Mesendoderm (in vitro differentiated cells): Measurements from ENCODE around the gene EMC1.
"Not testable (repeated sequence)": the region's sequence is repeated elsewhere in the genome, so short reads cannot be mapped to it uniquely, and the experiment has no call there.

Experiments
- DNase-seq: peaks from one replicate; pipeline ENCODE4 v3.0.0; 2013
- H2AK5ac ChIP-seq: 2 replicates; pipeline ENCODE4 v1.6.1; 2013; ENCODE audit warnings: low read length, inconsistent platforms
- H2BK120ac ChIP-seq: 2 replicates; pipeline ENCODE4 v1.6.1; 2013; ENCODE audit warnings: low read depth, mild to moderate bottlenecking, low read length, moderate library complexity, mixed read lengths
- H2BK15ac ChIP-seq: replicated peaks from 2 replicates; pipeline ENCODE4 v1.6.1; 2013; ENCODE audit warnings: low read depth, mild to moderate bottlenecking, moderate library complexity
- H2BK5ac ChIP-seq: 2 replicates; pipeline ENCODE4 v1.6.1; 2013; ENCODE audit warnings: low read length, inconsistent platforms
- H3K18ac ChIP-seq: 2 replicates; pipeline ENCODE4 v1.6.1; 2013; ENCODE audit warnings: mild to moderate bottlenecking, low read length, mixed read lengths
- H3K23ac ChIP-seq: one replicate; pipeline ENCODE4 v1.6.1; 2013; ENCODE audit warnings: low read length
- H3K27ac ChIP-seq: 2 replicates; pipeline ENCODE4 v1.5.1; 2013; ENCODE audit warnings: low read depth, mild to moderate bottlenecking, inconsistent platforms, low read length, moderate library complexity
- H3K27me3 ChIP-seq: 2 replicates; pipeline ENCODE4 v1.6.1; 2013; ENCODE audit warnings: low read length, control low read depth, mild to moderate bottlenecking, inconsistent platforms; ENCODE audit not compliant: insufficient read depth, poor library complexity
- H3K36me3 ChIP-seq: 2 replicates; pipeline ENCODE4 v1.6.1; 2013; ENCODE audit warnings: low read length, inconsistent platforms; ENCODE audit not compliant: control insufficient read depth, insufficient read depth
- H3K4ac ChIP-seq: one replicate; pipeline ENCODE4 v1.6.1; 2013; ENCODE audit warnings: low read depth, mild to moderate bottlenecking, low read length, moderate library complexity
- H3K4me1 ChIP-seq: 2 replicates; pipeline ENCODE4 v1.6.1; 2013; ENCODE audit warnings: low read depth, low read length, inconsistent platforms; ENCODE audit not compliant: control insufficient read depth
- H3K4me2 ChIP-seq: 2 replicates; pipeline ENCODE4 v1.6.1; 2013; ENCODE audit warnings: low read length
- H3K4me3 ChIP-seq: 2 replicates; pipeline ENCODE4 v1.5.1; 2013; ENCODE audit warnings: mild to moderate bottlenecking, low read length
- H3K56ac ChIP-seq: one replicate; pipeline ENCODE4 v1.6.1; 2013; ENCODE audit warnings: low read length
- H3K79me1 ChIP-seq: 2 replicates; pipeline ENCODE4 v1.6.1; 2013; ENCODE audit warnings: low read length, inconsistent platforms
- H3K79me2 ChIP-seq: 2 replicates; pipeline ENCODE4 v1.6.1; 2013; ENCODE audit warnings: mild to moderate bottlenecking, low read length; ENCODE audit not compliant: control insufficient read depth, insufficient read depth
- H3K9ac ChIP-seq: 2 replicates; pipeline ENCODE4 v1.6.1; 2013; ENCODE audit warnings: low read length, inconsistent platforms
- H4K5ac ChIP-seq: one replicate; pipeline ENCODE4 v1.6.1; 2013; ENCODE audit warnings: low read length
- H4K8ac ChIP-seq: one replicate; pipeline ENCODE4 v1.6.1; 2013; ENCODE audit warnings: low read depth, mild to moderate bottlenecking, control low read depth, low read length, moderate library complexity
- WGBS: extraction: QIAGEN DNeasy Blood & Tissue Kit; methylation state at CpG from one replicate; pipeline ENCODE4 v1.1.7; 2013; ENCODE audit warnings: low lambda C conversion rate, missing lambda C conversion rate; ENCODE audit not compliant: insufficient coverage; ENCODE audit errors: extremely low coverage; 5-methylcytosine and 5-hydroxymethylcytosine counted together

Gene EMC1

GRCh38 chr1:19287436-19288185, 36.3 kb upstream of the EMC1 start:
- WGBS, result no CpG with 5 or more reads among the region's 13 CpGs
- H3K79me1 ChIP-seq, result no peaks in the 10 kb centered on the region
- H3K23ac ChIP-seq, result no peak overlapping the region
- H3K56ac ChIP-seq, result no peak overlapping the region
- no peak overlapping the region for H3K4ac ChIP-seq
- H3K4me1 ChIP-seq, result no peaks in the 10 kb centered on the region
- no peak overlapping the region for H3K18ac ChIP-seq
- no peak overlapping the region for H4K8ac ChIP-seq
- no peak overlapping the region for H3K9ac ChIP-seq
- no peak overlapping the region for H2BK5ac ChIP-seq
- no peak for DNase-seq
- no peaks in the 10 kb centered on the region for H3K36me3 ChIP-seq
- H3K4me2 ChIP-seq, result no peak overlapping the region
- no peak overlapping the region for H3K4me3 ChIP-seq
- no peaks in the 10 kb centered on the region for H3K79me2 ChIP-seq
- H2BK120ac ChIP-seq, result no peak overlapping the region
- no peak overlapping the region for H2BK15ac ChIP-seq
- H4K5ac ChIP-seq, result no peak overlapping the region
- no peak overlapping the region for H2AK5ac ChIP-seq
- no peak overlapping the region for H3K27ac ChIP-seq
- H3K27me3 ChIP-seq, result peaks cover 5% of the 10 kb centered on the region

DNA sequence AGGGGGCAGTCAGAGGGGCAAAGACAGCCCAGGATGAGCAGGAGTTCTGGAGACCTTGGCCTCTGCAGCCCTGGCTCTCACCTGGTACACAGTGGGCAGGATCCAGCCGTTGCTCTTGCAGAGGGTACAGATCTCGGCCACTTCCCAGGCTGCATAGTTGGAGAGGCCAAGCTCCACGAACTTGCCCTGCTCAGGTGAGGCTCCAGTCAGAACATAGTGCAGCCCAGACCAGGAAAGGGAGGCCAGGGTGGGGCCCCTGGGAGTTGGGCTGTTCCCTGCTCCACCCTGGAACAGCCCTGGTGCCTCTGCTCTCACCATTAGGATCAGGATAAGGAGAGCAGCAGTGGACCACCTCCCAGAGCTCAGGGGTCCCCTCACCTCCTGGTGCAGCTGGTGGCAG, 34.5 kb upstream of the EMC1 start:
- WGBS, result no CpG with 5 or more reads among the region's 3 CpGs
- not testable (repeated sequence) for H3K27me3 ChIP-seq, H3K18ac ChIP-seq

DNA sequence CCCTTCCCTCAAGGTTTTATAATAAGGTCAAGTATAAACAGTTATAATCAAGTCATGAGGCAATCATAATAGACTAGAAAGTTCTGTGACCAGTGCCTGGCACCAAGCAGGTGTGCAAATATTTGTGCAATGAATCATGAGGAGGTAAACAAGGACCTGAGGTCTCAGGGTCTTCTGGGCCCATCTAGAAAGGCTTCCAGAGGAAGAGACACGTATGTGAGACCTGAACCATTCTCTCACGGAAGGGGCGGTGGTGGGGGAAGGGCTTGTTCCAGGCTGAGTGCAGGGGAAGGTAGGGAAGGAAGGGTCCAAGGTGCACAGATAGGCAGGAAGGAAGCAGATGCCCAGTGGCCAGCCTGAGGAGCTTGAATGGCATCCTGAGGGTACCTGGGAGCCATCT, 34.0 kb upstream of the EMC1 start:
- H3K23ac ChIP-seq, H2BK120ac ChIP-seq, H3K4me3 ChIP-seq, H3K36me3 ChIP-seq, H3K56ac ChIP-seq, H2AK5ac ChIP-seq, H3K4me2 ChIP-seq, H3K4me1 ChIP-seq, H3K79me1 ChIP-seq, H3K18ac ChIP-seq, H3K79me2 ChIP-seq, H4K5ac ChIP-seq, H3K4ac ChIP-seq, H3K27me3 ChIP-seq, H3K27ac ChIP-seq, DNase-seq, H2BK5ac ChIP-seq, H4K8ac ChIP-seq, H3K9ac ChIP-seq, H2BK15ac ChIP-seq: not testable (repeated sequence)
- WGBS, result no CpG with 5 or more reads among the region's 3 CpGs

More for the DNA sequence above, 34.5 kb upstream of the EMC1 start:
- H3K4me3 ChIP-seq, H3K79me2 ChIP-seq, H2BK5ac ChIP-seq, H3K4me2 ChIP-seq, H4K8ac ChIP-seq, H3K23ac ChIP-seq, H2BK120ac ChIP-seq, H3K4ac ChIP-seq, H4K5ac ChIP-seq, H3K27ac ChIP-seq, DNase-seq, H3K4me1 ChIP-seq, H3K56ac ChIP-seq, H3K9ac ChIP-seq, H3K79me1 ChIP-seq, H2BK15ac ChIP-seq, H3K36me3 ChIP-seq, H2AK5ac ChIP-seq: not testable (repeated sequence)

GRCh38 chr1:19284881-19285280, 33.6 kb upstream of the EMC1 start:
- no peak overlapping the region for H2AK5ac ChIP-seq
- no peaks in the 10 kb centered on the region for H3K4me1 ChIP-seq
- no peak overlapping the region for H2BK15ac ChIP-seq
- no peak overlapping the region for H2BK5ac ChIP-seq
- H3K23ac ChIP-seq, result no peak overlapping the region
- no peak overlapping the region for H3K18ac ChIP-seq
- H3K56ac ChIP-seq, result no peak overlapping the region
- H2BK120ac ChIP-seq, result no peak overlapping the region
- H3K79me2 ChIP-seq, result no peaks in the 10 kb centered on the region
- H4K8ac ChIP-seq, result no peak overlapping the region
- no peak overlapping the region for H3K9ac ChIP-seq
- no peak overlapping the region for H3K4me2 ChIP-seq
- H3K27ac ChIP-seq, result no peak overlapping the region
- no peak overlapping the region for H4K5ac ChIP-seq
- peaks cover 5% of the 10 kb centered on the region for H3K27me3 ChIP-seq
- H3K4ac ChIP-seq, result no peak overlapping the region
- H3K36me3 ChIP-seq, result no peaks in the 10 kb centered on the region
- no peak overlapping the region for H3K4me3 ChIP-seq
- WGBS, result no CpG with 5 or more reads among the region's 8 CpGs
- no peaks in the 10 kb centered on the region for H3K79me1 ChIP-seq
- DNase-seq, result no peak

DNA sequence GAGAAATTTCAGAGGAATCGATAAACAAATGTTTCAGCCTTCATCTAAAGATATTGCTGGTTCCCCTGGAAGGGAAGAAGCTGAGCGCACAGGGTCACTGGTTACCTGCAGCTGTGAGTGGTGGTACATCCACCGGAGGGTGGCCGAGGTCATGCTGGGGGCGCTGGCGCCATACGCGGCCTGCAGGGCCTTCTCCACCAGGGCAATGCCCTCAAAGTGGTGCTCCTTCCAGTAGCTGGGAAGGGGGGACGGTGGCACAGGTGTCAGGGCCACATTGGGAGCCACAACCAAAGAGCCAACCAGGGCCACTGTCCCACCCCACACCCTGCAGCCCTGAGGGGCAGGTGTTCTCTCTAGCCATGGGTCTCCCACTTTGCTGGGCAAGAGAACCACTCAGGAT, 32.6 kb upstream of the EMC1 start:
- no peaks in the 10 kb centered on the region for H3K79me1 ChIP-seq
- no peak overlapping the region for H2BK120ac ChIP-seq
- H2BK5ac ChIP-seq, result no peak overlapping the region
- H3K4me3 ChIP-seq, result no peak overlapping the region
- H3K23ac ChIP-seq, result no peak overlapping the region
- no peak overlapping the region for H3K18ac ChIP-seq
- H3K4ac ChIP-seq, result no peak overlapping the region
- no peaks in the 10 kb centered on the region for H3K36me3 ChIP-seq
- DNase-seq, result no peak
- H3K4me1 ChIP-seq, result no peaks in the 10 kb centered on the region
- H2AK5ac ChIP-seq, result no peak overlapping the region
- no peak overlapping the region for H3K56ac ChIP-seq
- H3K9ac ChIP-seq, result no peak overlapping the region
- no peak overlapping the region for H4K5ac ChIP-seq
- H2BK15ac ChIP-seq, result no peak overlapping the region
- H3K27ac ChIP-seq, result no peak overlapping the region
- no peak overlapping the region for H4K8ac ChIP-seq
- no peaks in the 10 kb centered on the region for H3K79me2 ChIP-seq
- no peak overlapping the region for H3K4me2 ChIP-seq
- no peaks in the 10 kb centered on the region for H3K27me3 ChIP-seq
- WGBS, result no CpG with 5 or more reads among the region's 9 CpGs

GRCh38 chr1:19274636-19275035, 23.3 kb upstream of the EMC1 start:
- no peak for DNase-seq
- no peak overlapping the region for H2BK15ac ChIP-seq
- no peak overlapping the region for H3K4me2 ChIP-seq
- no CpG with 5 or more reads among the region's 5 CpGs for WGBS
- H3K79me2 ChIP-seq, result no peaks in the 10 kb centered on the region
- no peak overlapping the region for H3K27ac ChIP-seq
- no peak overlapping the region for H2BK120ac ChIP-seq
- no peak overlapping the region for H2AK5ac ChIP-seq
- H3K9ac ChIP-seq, result no peak overlapping the region
- H3K4me1 ChIP-seq, result no peaks in the 10 kb centered on the region
- H4K5ac ChIP-seq, result no peak overlapping the region
- H3K23ac ChIP-seq, result no peak overlapping the region
- no peak overlapping the region for H3K56ac ChIP-seq
- no peak overlapping the region for H2BK5ac ChIP-seq
- H3K4ac ChIP-seq, result no peak overlapping the region
- no peaks in the 10 kb centered on the region for H3K79me1 ChIP-seq
- no peak overlapping the region for H3K18ac ChIP-seq
- no peaks in the 10 kb centered on the region for H3K36me3 ChIP-seq
- H4K8ac ChIP-seq, result no peak overlapping the region
- H3K27me3 ChIP-seq, result no peaks in the 10 kb centered on the region
- H3K4me3 ChIP-seq, result no peak overlapping the region
